Stimulated activated CD4-positive, alpha-beta T cell treated with anti-CD3 and anti-CD28 coated beads, Interleukin-2, amount 100 ng/mL, for 4 hours (primary cell): ENCODE measurements around the gene SHROOM2.
A peak's percentile ranks its signal among the peaks of the same experiment; 100 is the strongest.

ENCODE experiments used
- DNase-seq: peaks from one replicate; pipeline ENCODE4 v3.0.0-alpha.2; 2020; ENCODE audit warnings: low read depth

SHROOM2 gene

GRCh38 chrX:9864011-9864410, 77.8 kb downstream of the SHROOM2 start:
- DNase-seq, result no peak

GRCh38 chrX:9865804-9866472, 79.7 kb downstream of the SHROOM2 start:
- DNase-seq, result no peak

- DNase-seq, result no peak
Measured at GRCh38 chrX:9866633-9867032, 80.4 kb downstream of the SHROOM2 start.

- no peak for DNase-seq
Measured at GRCh38 chrX:9867226-9867625, 81.0 kb downstream of the SHROOM2 start.

GRCh38 chrX:9867753-9868152, 81.5 kb downstream of the SHROOM2 start:
- no peak for DNase-seq

GRCh38 chrX:9871701-9872268, 85.6 kb downstream of the SHROOM2 start:
- DNase-seq, result no peak

GRCh38 chrX:9873360-9873759, 87.1 kb downstream of the SHROOM2 start:
- no peak for DNase-seq

- peak; percentile 6 for DNase-seq
Measured at GRCh38 chrX:9873952-9874351, 87.7 kb downstream of the SHROOM2 start.

- no peak for DNase-seq
Measured at GRCh38 chrX:9874483-9874882, 88.3 kb downstream of the SHROOM2 start.

- DNase-seq, result no peak
Measured at GRCh38 chrX:9875801-9876200, 89.6 kb downstream of the SHROOM2 start.

GRCh38 chrX:9876201-9876600, 90.0 kb downstream of the SHROOM2 start:
- DNase-seq, result no peak

- no peak for DNase-seq
Measured at GRCh38 chrX:9878146-9878820, 92.1 kb downstream of the SHROOM2 start.

- no peak for DNase-seq
Measured at GRCh38 chrX:9880237-9880636, 94.0 kb downstream of the SHROOM2 start.

GRCh38 chrX:9880870-9881269, 94.6 kb downstream of the SHROOM2 start:
- DNase-seq, result no peak

- DNase-seq, result no peak
Measured at GRCh38 chrX:9882669-9883446, 96.6 kb downstream of the SHROOM2 start.

GRCh38 chrX:9884031-9884779, 98.0 kb downstream of the SHROOM2 start:
- no peak for DNase-seq

- peak; percentile 9 for DNase-seq
Measured at GRCh38 chrX:9885150-9885549, 98.9 kb downstream of the SHROOM2 start.

- DNase-seq, result no peak
Measured at GRCh38 chrX:9887659-9888297, 101.5 kb downstream of the SHROOM2 start.

GRCh38 chrX:9888953-9889470, 102.8 kb downstream of the SHROOM2 start:
- DNase-seq, result no peak

GRCh38 chrX:9890681-9891091, 104.5 kb downstream of the SHROOM2 start:
- DNase-seq, result no peak

- no peak for DNase-seq
Measured at GRCh38 chrX:9895225-9895912, 109.1 kb downstream of the SHROOM2 start.
